Activated naive CD4-positive, alpha-beta T cell treated with anti-CD3 and anti-CD28 coated beads, Interleukin-2, amount 50 U/mL, for 72 hours (primary cell): Measurements from ENCODE around the gene OR5K3. TPM values are rescaled to one million over a fixed set of nuclear protein-coding genes. Genes with fewer than 3 reads are reported as not detected.
A peak's percentile ranks its signal among the peaks of the same experiment; 100 is the strongest.
"Not testable (repeated sequence)": the region's sequence is repeated elsewhere in the genome, so short reads cannot be mapped to it uniquely, and the experiment has no call there.

ENCODE experiments used
- ATAC-seq, 2 donors: fragments of 150-1000 bp; cut with Tn5 transposase; 2 replicates each; pipeline ENCODE4 v1.10.0; 2021; ENCODE audit warnings: mild to moderate bottlenecking in 2 of 2, moderate library complexity in 2 of 2
- DNase-seq, 2 donors: peaks; one replicate each; pipeline ENCODE4 v3.0.0; 2021 to 2022; ENCODE audit warnings: low spot score in 2 of 2
- H3K27ac Mint-ChIP-seq, 2 donors: one replicate each; pipeline ENCODE4 v1.8.0; 2022; ENCODE audit warnings: mild to moderate bottlenecking in 2 of 2, mixed read lengths in 2 of 2
- H3K36me3 Mint-ChIP-seq, 2 donors: one replicate each; pipeline ENCODE4 v1.8.0; 2022; ENCODE audit warnings: mixed read lengths in 2 of 2
- H3K9me3 Mint-ChIP-seq, 2 donors: one replicate each; pipeline ENCODE4 v1.8.0; 2022; ENCODE audit warnings: mixed read lengths in 2 of 2
- total RNA-seq, 2 donors: library from RNA; stranded (reverse); gene quantifications; one replicate each; pipeline ENCODE4 v1.2.3, GENCODE V29; 2022

The OR5K3 gene
- total RNA-seq, 2 donors from 2014 or later: not detected

DNA sequence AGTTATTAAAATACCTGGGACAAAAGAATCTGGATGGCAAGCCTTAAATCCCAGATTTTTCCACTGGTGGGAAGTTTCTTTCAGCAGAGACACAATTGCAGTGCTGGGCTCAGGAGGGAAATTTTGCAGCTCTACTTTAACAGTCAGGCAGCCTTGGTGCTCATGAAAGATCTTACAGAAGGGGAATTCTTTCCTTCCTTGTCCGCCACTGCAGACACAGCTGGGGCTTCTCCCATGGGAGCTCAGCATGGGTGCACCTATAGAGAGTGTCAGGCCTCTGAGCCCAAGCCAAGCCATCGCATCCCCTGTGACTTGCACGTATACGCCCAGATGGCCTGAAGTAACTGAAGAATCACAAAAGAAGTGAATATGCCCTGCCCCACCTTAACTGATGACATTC, 6.0 kb downstream of the OR5K3 start:
- not testable (repeated sequence) for H3K36me3 Mint-ChIP-seq, DNase-seq, ATAC-seq, H3K27ac Mint-ChIP-seq
- peaks cover 13 to 19% of the 10 kb centered on the region in 2 donors for H3K9me3 Mint-ChIP-seq

DNA sequence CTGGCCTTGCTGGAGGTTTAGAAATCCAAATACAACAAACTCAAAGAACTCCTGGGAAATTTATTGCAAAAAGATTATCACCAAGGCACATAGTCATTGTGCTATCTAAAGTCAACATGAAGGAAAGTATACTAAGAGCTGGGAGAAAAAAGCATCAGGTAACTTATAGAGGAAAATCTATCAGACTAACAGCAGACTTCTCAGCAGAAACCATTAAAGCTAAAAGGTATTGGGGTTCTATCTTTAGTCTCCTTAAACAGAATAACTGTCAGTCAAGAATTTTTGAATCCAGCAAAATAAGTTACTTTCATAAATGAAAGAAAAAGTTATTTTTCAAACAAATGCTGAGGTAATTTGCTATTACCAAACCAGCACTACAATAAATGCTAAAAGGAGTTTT, 8.0 kb downstream of the OR5K3 start:
- no peak for ATAC-seq
- Mint-ChIP-seq H3K27ac (no peak overlapping the region), H3K9me3 (peaks cover 22 to 27% of the 10 kb centered on the region in 2 donors)

DNA sequence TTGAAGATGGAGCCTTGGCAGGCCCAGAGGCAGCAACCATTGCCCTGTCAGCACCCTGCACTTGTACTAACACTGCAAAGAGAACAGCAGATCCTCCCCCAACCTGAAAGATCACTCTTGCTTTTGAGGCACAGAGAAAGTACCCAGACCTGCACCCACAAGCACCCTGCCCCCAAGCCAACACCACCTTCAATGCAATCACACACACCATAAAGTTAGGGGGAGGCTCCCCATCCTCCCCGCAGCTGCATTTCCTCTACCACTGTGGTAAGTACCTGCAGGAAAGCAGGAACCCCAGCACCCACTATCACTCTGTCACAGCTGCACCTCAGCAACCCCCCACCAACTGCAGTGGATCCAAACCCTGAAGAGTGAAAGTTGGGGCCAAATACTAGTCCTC, 12.0 kb downstream of the OR5K3 start:
- Mint-ChIP-seq H3K27ac (no peak overlapping the region), H3K36me3 (peaks cover 31 to 48% of the 10 kb centered on the region in 2 donors)

More for the DNA sequence above, 8.0 kb downstream of the OR5K3 start:
- DNase-seq: no peak
- H3K36me3 Mint-ChIP-seq: peaks cover 13 to 21% of the 10 kb centered on the region in 2 donors

DNA sequence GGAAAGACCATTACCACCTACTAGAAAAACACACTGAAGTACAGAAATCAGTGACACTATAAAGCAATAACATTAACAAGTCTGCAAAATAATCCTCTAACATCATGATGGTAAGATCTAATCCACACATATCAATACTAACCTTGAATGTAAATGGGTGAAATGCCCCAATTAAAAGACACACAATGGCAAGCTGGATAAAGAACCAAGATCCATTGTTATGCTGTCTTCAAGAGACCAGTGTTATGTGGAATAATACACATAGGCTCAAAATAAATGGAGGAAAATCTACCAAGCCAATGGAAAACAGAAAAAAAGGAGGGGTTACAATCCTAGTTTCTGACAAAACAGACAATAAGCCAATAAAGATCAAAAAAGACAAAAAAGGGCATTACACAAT, 13.5 kb downstream of the OR5K3 start:
- ATAC-seq (no peak), DNase-seq (no peak)
- Mint-ChIP-seq H3K27ac (no peak overlapping the region), H3K36me3 (peaks cover 31 to 55% of the 10 kb centered on the region in 2 donors), H3K9me3 (peaks cover 39 to 56% of the 10 kb centered on the region in 2 donors)

More for the DNA sequence above, 12.0 kb downstream of the OR5K3 start:
- DNase-seq (no peak), ATAC-seq (no peak)
- H3K9me3 Mint-ChIP-seq: peaks cover 44 to 50% of the 10 kb centered on the region in 2 donors

DNA sequence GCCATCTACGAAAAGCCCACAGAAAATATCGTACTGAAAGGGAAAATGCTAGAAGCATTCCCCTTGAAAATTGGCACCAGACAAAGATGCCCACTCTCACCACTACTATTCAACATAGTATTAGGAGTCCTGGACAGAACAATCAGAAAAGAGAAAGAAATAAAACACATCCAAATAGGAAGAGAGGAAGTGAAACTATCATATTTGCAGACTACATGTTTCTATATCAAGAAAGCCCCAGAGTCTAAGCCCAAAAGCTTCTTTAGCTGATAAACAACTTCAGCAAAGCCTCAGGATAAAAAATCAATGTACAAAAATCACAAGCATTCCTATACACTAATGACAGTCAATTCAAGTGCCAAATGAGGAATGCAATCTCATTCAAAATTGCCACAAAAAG, 15.6 kb downstream of the OR5K3 start:
- Mint-ChIP-seq H3K9me3 (peaks cover 31 to 46% of the 10 kb centered on the region in 2 donors), H3K27ac (peak overlapping the region in 1 of 2 donors; percentile 6), H3K36me3 (peaks cover 31 to 49% of the 10 kb centered on the region in 2 donors)
- ATAC-seq (no peak), DNase-seq (no peak)

DNA sequence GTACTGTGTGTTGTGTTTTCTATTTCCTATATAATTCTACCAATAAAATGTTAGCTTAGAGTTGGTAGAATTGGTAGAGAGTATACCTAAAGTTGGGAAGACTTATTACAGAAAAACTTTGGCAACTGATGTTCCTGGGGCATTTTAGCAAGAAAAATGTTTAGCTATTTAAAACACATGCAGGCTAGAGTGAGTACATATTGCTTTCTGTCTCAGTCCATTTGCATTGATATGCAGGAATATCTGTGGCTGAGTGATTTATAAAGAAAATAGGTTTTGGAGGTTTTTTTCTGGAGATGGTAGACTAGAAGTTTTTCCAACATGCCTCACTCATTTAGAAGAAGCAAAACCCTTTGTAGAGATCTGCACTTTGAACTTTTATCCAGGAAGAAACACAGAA, 42.1 kb downstream of the OR5K3 start:
- Mint-ChIP-seq H3K36me3 (peaks cover 6 to 13% of the 10 kb centered on the region in 2 donors), H3K9me3 (peaks cover 16 to 22% of the 10 kb centered on the region in 2 donors), H3K27ac (peak overlapping the region in 1 of 2 donors; percentile 15)
- no peak for DNase-seq
- ATAC-seq: no peak

DNA sequence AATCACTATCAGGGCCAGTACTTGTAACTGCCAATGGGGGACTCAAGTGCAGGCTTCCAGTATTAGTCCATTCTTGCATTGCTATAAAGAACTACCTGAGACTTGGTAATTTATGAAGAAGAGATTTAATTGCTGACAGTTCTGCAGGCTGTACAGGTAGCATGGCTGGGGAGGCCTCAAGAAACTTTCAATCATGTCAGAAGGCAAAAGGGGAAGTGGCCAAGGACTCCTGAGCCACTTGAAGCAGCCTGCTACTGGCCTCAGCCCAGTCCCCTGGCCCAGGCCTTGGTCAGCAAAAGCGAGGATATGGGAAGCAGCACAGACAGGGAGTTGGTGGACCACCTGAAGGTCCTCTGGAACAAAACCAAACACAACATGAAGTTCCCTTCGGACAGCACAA, 43.3 kb downstream of the OR5K3 start:
- Mint-ChIP-seq H3K36me3 (peaks cover 6 to 12% of the 10 kb centered on the region in 2 donors), H3K27ac (no peak overlapping the region), H3K9me3 (peaks cover 16 to 18% of the 10 kb centered on the region in 2 donors)
- no peak for ATAC-seq
- DNase-seq: no peak

DNA sequence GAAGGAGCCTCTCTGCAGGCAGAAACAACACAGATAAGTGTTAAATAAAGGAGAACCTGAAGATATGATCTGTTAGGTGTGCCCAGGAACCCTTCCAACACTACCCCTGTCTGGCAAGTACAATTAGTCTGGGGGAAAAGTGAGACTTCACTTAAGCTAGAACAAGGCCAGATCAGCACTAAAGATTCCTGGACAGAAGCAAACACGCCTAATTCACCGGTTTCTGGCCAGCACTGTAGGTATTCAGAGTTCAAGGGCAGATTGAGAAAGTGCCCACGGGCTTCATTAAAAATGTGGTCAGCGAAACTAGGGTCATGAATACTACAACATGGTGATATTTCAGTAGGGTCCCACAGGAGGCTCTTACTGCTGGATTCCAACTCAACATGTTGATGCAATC, 43.9 kb downstream of the OR5K3 start:
- Mint-ChIP-seq H3K9me3 (peaks cover 10 to 12% of the 10 kb centered on the region in 2 donors), H3K36me3 (peaks cover 6% of the 10 kb centered on the region in 2 donors), H3K27ac (no peak overlapping the region)
- ATAC-seq (no peak), DNase-seq (no peak)

DNA sequence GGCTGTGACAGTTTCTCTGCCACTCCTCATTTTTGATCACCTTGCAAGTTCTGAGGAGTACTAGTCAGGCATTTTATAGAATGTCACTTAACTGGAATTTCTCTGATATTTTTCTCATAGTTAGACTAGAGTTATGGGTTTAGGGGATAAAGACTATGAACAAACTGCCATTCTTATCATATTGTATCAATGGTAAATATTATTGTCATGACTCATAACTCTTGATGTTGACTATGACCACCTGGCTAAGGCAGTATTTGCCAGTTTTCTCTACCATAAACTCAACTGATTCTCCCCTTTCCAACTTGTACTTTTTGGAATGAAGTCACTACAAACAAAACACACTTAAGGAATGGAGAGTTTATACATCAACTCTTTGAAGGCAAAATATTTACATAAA, 49.8 kb downstream of the OR5K3 start:
- ATAC-seq (no peak), DNase-seq (no peak)
- Mint-ChIP-seq H3K9me3 (no peaks in the 10 kb centered on the region), H3K27ac (no peak overlapping the region), H3K36me3 (no peaks in the 10 kb centered on the region)

Other genes with a start within 250 kb of the OR5K3 start
- gene OR5H14, start 243.2 kb upstream of the OR5K3 start, total RNA-seq: under 1 TPM in 1 of 2 donors, not detected in 1; 0.02 TPM
- gene OR5H15, start 224.0 kb upstream of the OR5K3 start, total RNA-seq: not detected
- not detected for gene OR5H6, start 126.4 kb upstream of the OR5K3 start, total RNA-seq
- gene OR5H2, start 108.2 kb upstream of the OR5K3 start, total RNA-seq: not detected
- gene OR5K4, start 36.8 kb upstream of the OR5K3 start, total RNA-seq: not detected
- gene OR5K1, start 72.5 kb downstream of the OR5K3 start, total RNA-seq: not detected
- gene OR5K2, start 107.0 kb downstream of the OR5K3 start, total RNA-seq: not detected
- gene CLDND1, start 132.2 kb downstream of the OR5K3 start, total RNA-seq: 100 to 1,000 TPM; 161 to 559 TPM
- 1 to 10 TPM in 1 of 2 donors, under 1 TPM in 1; 0.91 to 1.5 TPM for gene GPR15, start 141.3 kb downstream of the OR5K3 start, total RNA-seq
- gene CPOX, start 202.9 kb downstream of the OR5K3 start, total RNA-seq: 10 to 100 TPM; 39.4 to 47.0 TPM